DMS79 (cell line): ENCODE results near the gene SETD7.

Experiments used
- DNase-seq: peaks from one replicate; lab custom pipeline; 2025; lab: John Stamatoyannopoulos, UW

The SETD7 gene

GRCh38 chr4:139509727-139510410 lies 46.1 kb downstream of the SETD7 start:
- no peak for DNase-seq

- DNase-seq = no peak
Measured at GRCh38 chr4:139508581-139509237, 47.3 kb downstream of the SETD7 start.

GRCh38 chr4:139506774-139507173 lies 49.2 kb downstream of the SETD7 start:
- no peak for DNase-seq

GRCh38 chr4:139503622-139504166 lies 52.3 kb downstream of the SETD7 start:
- DNase-seq = no peak

- DNase-seq = no peak
Measured at GRCh38 chr4:139501927-139502899, 53.8 kb downstream of the SETD7 start.

- DNase-seq = no peak
Measured at GRCh38 chr4:139501527-139501926, 54.5 kb downstream of the SETD7 start.

GRCh38 chr4:139501117-139501516 lies 54.9 kb downstream of the SETD7 start:
- DNase-seq = no peak

GRCh38 chr4:139499186-139499585 lies 56.8 kb downstream of the SETD7 start:
- no peak for DNase-seq

- no peak for DNase-seq
Measured at GRCh38 chr4:139493176-139493575, 62.8 kb downstream of the SETD7 start.

GRCh38 chr4:139492429-139492828 lies 63.6 kb downstream of the SETD7 start:
- no peak for DNase-seq

GRCh38 chr4:139489638-139490037 lies 66.4 kb downstream of the SETD7 start:
- no peak for DNase-seq

GRCh38 chr4:139488442-139488841 lies 67.6 kb downstream of the SETD7 start:
- DNase-seq = no peak

GRCh38 chr4:139484783-139485311 lies 71.2 kb downstream of the SETD7 start:
- DNase-seq = no peak

GRCh38 chr4:139483000-139483399 lies 73.0 kb downstream of the SETD7 start:
- DNase-seq = no peak

GRCh38 chr4:139481465-139481864 lies 74.6 kb downstream of the SETD7 start:
- DNase-seq = no peak

- no peak for DNase-seq
Measured at GRCh38 chr4:139476363-139476762, 79.7 kb downstream of the SETD7 start.

- DNase-seq = no peak
Measured at GRCh38 chr4:139472852-139473251, 83.2 kb downstream of the SETD7 start.

GRCh38 chr4:139470997-139471665 lies 84.9 kb downstream of the SETD7 start:
- no peak for DNase-seq

- no peak for DNase-seq
Measured at GRCh38 chr4:139470295-139470694, 85.7 kb downstream of the SETD7 start.

- no peak for DNase-seq
Measured at GRCh38 chr4:139469869-139470268, 86.2 kb downstream of the SETD7 start.

- no peak for DNase-seq
Measured at GRCh38 chr4:139469216-139469615, 86.8 kb downstream of the SETD7 start.
